RCC 7860 (cell line): ENCODE measurements around the gene DGKI.
"Not testable (repeated sequence)": the region's sequence is repeated elsewhere in the genome, so short reads cannot be mapped to it uniquely, and the experiment has no call there.

Experiments used
- DNase-seq: peaks from one replicate; pipeline ENCODE4 v3.0.0-alpha.2; 2015; ENCODE audit warnings: low spot score
- FAIRE-seq: peaks from 2 replicates; lab custom pipeline; 2012; peaks lifted over from hg19 to GRCh38; lab: Jason Lieb, UNC

The DGKI gene

DNA sequence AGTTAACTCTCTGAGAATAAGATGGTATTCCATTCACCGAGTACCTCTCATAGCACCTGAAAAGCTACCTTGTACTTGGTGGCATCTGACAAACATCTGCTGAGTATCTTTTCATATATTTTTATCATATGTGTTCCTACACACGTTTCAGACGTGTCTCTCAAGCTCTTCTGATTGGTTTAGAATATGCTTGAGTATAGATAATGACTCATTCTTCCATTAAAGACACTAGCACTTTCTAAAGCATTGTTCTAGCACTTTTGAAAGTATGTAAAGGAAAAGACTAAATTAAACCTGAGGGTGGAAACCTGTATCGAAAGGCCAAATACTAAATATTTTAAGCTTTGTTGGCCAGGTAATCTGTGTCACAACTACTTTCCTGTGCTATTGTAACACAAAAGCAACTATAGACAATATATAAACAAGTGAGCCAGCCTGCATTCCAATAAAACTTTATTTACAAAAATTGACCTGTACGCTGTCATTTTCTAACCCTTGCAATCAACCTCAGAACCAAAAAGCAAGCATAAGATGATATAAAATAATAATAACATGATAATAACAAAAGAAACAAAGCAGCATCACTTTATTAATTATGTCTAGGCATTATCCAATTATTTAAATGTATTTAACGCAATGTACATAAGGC is 95.3 kb downstream of the DGKI start:
- no peak for FAIRE-seq
- DNase-seq = no peak

DNA sequence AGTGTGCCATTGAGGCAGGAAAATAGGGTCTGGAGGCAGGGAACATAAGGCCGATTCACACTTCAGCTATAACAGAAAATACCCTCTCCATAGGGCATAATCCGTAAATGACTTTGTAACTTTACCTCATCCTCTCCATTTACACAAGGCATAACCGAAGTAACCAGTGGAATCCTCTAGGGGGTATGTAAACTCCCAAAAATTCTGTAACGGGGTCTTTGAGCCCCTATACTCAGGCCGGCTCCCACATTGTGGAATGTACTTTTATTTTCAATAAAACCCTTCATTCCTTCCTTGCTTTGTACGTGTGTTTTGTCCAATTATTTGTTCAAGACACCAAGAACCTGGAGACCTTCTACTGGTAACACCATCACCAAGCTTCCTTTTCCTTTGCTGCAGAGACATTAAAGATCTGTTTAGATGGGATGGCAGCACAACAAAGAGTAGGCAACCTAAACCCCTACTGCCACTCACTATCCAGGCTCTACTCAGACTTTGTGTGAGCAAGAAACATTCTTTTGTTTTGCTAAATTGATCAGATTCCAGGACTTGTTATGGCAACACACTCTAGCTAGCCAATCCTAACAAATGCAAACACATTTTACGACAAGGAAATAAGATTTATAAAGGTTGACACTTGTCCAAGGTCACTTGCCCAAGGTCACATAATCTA is 99.3 kb downstream of the DGKI start:
- no peak for DNase-seq
- no peak for FAIRE-seq

- no peak for FAIRE-seq
- DNase-seq = no peak
These were observed 103.8 kb downstream of the DGKI start for GRCh38 chr7:137743021-137743420.

DNA sequence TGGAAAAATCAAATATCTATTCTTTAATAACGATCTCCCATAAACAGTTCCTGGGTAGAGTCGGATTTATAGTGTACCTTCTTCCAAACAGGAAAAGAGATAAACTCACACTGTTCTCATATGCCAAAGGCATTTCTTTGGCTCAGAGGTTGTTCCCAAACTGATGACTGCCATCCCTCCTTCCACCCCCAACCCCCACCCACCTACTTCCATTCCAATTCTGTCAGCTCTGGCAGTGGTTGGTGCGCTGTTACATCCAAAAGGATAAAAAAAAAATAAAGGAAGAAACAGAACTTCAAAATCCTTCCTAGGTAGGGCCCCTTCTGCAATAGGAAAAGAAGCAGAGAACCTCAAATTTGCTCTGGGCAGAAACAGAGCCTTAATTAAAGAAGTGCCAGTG is 104.7 kb downstream of the DGKI start:
- FAIRE-seq = no peak
- no peak for DNase-seq

DNA sequence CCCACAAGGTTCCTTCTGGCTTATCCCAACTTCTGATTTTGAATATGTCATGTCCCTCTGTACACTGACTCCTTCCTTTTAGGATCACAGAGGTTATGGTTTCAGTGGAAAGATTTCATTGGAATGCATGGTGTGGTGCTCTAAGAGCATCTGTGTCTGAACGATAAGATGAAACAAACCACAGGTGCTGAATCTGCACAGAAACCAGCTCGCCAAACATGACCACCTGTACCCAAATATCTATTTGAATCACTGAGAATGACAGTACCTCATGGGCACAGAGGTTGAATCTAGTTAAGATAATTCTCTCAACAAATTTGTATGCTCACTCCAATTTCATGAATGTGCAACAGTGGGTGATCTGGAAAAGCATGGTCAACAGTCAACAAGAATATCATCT is 105.3 kb downstream of the DGKI start:
- FAIRE-seq (no peak), DNase-seq (no peak)

GRCh38 chr7:137734221-137734620 is 112.6 kb downstream of the DGKI start:
- no peak for DNase-seq

GRCh38 chr7:137732168-137732567 is 114.6 kb downstream of the DGKI start:
- FAIRE-seq = no peak
- no peak for DNase-seq

More at GRCh38 chr7:137734221-137734620, 112.6 kb downstream of the DGKI start:
- no peak for FAIRE-seq

DNA sequence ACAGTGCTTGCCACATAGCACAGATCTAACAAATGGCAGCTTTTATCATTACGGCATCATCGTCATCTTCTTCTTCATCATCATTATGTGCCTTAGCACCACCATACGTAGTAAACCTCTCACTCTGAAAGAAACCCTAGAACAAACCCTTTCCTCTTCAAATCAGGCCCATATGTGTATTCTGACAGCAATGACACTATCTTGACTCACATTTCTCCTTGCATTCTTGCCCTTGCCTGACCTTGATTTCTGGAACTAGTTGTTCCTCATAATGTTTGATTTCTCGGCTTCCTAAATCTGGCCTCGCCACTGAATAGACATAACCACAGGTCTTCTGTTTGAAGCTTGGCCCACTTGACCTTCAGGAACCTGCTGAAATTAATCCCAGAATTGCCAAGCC is 115.3 kb downstream of the DGKI start:
- FAIRE-seq (no peak), DNase-seq (no peak)

DNA sequence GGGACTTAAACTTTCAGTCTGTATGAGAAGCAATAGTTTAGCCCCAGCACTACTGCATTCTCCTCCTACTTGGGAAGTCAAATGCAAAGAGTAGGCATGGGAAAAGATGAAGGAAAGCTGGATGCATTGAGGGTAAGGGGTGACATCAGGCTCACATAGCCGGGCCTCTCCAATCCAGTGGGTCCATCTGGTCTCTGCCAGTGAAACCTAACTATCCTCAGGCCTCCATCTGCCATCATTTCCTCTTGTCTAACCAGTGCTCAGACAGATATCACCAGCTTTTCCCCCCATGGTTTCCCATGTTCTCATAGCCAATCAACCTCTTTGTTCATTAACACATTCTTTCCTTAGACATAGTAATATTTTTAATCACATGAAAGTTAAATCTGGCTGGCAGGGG is 118.3 kb downstream of the DGKI start:
- FAIRE-seq = no peak
- no peak for DNase-seq

DNA sequence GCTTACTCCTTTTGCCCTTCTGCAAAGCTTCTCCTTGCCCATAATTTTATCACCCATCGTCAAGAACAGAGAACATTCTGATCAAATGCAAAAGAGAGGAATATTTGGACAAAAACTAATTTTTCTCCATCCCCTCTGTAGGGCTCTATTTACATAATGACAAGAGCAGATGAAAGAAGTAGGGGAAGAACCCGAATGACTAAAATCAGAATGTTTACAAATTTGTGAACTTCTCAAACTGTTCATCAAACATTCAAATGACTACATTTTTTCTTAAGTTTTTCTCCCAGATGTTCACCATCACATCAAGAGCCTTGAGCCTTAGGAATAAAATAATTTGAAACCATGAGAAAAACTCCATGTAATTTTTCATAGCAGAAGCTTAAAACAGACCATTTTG is 119.4 kb downstream of the DGKI start:
- FAIRE-seq (no peak), DNase-seq (no peak)

DNA sequence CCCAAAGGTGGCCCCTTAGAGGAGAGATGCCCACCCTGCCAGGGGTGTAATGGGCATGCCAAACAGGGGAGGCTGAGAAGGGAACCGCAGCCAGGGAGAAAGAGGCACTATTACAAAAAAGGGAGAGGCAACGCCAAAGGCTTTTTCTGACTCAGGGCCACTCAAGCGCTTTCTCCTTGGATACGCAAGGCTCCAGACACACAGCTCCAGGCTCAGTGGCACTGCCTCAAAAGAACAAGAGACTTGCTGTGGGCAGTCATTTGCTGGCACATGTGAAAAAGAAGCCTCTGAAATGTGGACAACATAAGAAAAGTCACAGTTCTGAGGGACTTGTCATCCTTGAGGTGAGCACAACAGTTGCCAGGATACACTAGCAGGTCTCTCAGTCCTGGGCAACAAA is 128.4 kb downstream of the DGKI start:
- FAIRE-seq (no peak), DNase-seq (no peak)

GRCh38 chr7:137717811-137718271 is 128.9 kb downstream of the DGKI start:
- no peak for DNase-seq
- FAIRE-seq = no peak

GRCh38 chr7:137717045-137717444 is 129.7 kb downstream of the DGKI start:
- DNase-seq (no peak), FAIRE-seq (no peak)

GRCh38 chr7:137716061-137716460 is 130.7 kb downstream of the DGKI start:
- FAIRE-seq (no peak), DNase-seq (no peak)

DNA sequence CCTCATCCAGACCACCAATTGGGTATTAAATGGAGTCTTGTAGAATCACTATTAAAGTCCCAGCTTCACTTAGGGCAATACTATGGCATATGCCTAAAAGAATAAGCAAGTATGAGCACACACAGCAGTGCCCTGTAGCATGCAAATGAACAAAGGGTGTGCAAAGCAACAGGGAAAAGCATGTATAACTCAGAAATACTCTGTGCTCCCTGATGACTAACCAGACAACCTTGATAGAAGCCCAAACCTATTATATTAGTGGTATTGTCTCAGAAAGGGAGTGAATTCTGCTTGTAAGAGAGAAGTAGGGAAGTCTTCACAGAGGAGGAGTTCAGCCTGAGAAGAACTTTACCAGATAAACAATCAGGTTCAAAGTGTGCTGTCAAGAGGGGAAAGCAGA is 131.2 kb downstream of the DGKI start:
- FAIRE-seq (no peak), DNase-seq (no peak)

DNA sequence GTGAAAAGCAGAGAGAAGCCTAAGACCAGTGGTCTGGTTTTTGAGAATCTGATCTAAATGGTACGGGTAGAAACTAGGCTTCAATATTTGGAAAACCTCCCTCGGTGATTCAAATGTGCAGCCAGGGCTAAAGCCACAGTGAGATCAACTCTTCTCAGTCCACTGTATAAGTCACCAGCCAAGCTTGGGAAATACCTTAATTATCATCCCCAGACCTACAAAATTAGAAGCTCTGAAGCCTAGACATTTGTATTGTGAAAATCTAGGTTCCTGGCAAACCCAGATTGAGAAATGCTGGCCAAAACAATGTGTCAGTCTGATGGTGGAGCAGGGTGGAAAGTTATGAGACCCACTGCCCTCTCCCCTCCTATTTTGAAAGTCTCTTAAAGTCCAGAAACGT is 131.7 kb downstream of the DGKI start:
- FAIRE-seq = no peak
- no peak for DNase-seq

GRCh38 chr7:137706330-137706729 is 140.4 kb downstream of the DGKI start:
- DNase-seq = not testable (repeated sequence)
- peak; percentile 36 for FAIRE-seq

DNA sequence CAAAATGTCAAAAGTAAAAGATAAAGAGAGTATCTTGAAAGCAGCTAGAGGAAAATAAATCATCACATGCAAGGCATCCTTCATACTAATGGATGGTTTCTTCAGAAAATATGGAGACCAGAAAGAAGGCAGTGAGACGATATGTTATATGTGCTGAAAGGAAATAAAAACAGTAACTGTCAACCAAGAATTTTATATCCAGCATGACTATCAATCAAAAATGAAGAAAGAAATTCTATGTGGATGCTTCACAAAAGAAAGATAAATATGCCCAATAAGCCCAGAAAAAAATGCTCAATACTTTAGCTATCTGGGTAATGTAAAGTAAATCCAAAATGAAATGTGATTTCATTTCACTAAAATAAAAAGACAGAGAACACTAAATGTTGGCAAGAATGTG is 142.1 kb downstream of the DGKI start:
- no peak for DNase-seq
- FAIRE-seq = no peak

DNA sequence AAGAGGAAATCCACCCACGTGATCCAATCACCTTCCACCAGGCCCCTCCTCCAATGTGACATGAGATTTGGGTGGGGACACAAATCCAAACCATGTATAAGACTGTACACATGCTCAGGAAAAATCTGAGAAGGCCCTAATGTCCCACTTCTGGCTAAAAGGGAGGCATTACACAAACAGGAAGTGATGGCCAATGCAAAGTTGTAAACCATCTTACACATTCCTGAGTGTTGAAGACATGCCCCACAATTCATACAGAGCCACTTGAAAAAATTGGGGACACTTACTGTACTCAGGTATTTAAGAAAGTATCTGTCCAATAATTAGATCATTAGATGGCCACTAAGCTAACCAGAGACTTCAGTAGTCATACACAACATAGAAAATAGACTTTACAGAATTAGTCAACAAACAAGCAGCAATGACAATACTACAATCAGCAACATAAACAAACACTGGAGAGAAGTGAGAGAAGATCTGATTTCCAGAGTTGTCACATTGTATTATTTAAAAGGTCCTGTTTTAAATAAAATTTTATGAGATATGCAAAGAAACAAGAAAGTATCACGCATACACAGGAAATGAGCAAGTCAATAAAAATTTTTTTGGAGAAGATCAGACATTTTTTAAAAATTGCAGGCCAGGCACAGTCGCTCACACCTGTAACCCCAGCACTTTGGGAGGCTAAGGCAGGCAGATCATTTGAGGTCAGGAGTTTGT is 143.3 kb downstream of the DGKI start:
- FAIRE-seq = no peak
- no peak for DNase-seq

DNA sequence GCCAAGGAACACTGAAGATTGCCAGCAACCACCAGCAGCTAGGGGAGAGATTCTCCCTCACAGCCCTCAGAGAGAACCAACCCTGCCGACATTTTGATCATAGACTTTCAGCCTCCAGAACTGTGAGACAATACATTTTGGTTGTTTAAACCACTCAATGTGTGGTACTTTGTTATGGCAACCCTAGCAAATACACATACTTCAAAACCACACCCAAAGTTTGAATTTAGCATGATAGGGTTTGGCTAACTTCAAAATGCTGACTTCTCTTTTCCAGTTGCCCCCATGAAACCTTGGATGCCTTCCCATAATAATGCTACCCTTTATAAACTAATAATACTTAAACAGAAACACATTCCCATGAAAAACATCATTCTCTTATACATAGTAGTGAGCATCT is 149.8 kb downstream of the DGKI start:
- DNase-seq (no peak), FAIRE-seq (no peak)

GRCh38 chr7:137696376-137696775 is 150.4 kb downstream of the DGKI start:
- FAIRE-seq = no peak
- DNase-seq = no peak

- no peak for DNase-seq
- FAIRE-seq = no peak
These were observed 150.8 kb downstream of the DGKI start for GRCh38 chr7:137695942-137696341.
